Adrenal gland (tissue), 12 donors: ENCODE results near the gene LRRC28. TPM values are rescaled to one million over a fixed set of nuclear protein-coding genes. Genes with fewer than 3 reads are reported as not detected.

Experiments used
- DNase-seq, 7 donors: peaks; one replicate each; pipeline ENCODE4 v3.0.0-alpha.2; 2019 to 2020
- H3K27ac ChIP-seq, 5 donors: fragments of 200-600 bp; sonication (generic) in 4 of 5; 1 replicate in 3 of 5; 2 replicates in 2 of 5; pipeline versions ENCODE4 v1.5.1 to v1.8.0; 2016 to 2020; ENCODE audit warnings: mild to moderate bottlenecking in 1 of 5
- H3K27me3 ChIP-seq: fragments of 200-600 bp; 2 replicates; pipeline ENCODE4 v1.8.0; 2021
- H3K36me3 ChIP-seq, 2 donors: fragments of 200-600 bp; replicated peaks in 1 of 2; 1 replicate in 1 of 2; 2 replicates in 1 of 2; pipeline versions ENCODE4 v1.5.1 to v1.8.0; 2018 to 2022
- H3K4me1 ChIP-seq, 2 donors: fragments of 200-600 bp; replicated peaks in 1 of 2; 1 replicate in 1 of 2; 2 replicates in 1 of 2; pipeline versions ENCODE4 v1.5.1 to v1.8.0; 2018 to 2021
- H3K4me3 ChIP-seq, 4 donors: fragments of 200-600 bp; sonication (generic) in 3 of 4; one replicate each; pipeline ENCODE4 v1.5.1; 2016 to 2018
- H3K9me3 ChIP-seq, 3 donors: fragments of 200-600 bp; sonication (generic) in 1 of 3; replicated peaks in 1 of 3; 1 replicate in 2 of 3; 2 replicates in 1 of 3; pipeline versions ENCODE4 v1.5.1 to v1.8.0; 2016 to 2021
- POLR2A ChIP-seq, 2 donors: fragments of 450-650 bp; IDR thresholded peaks; one replicate each; pipeline ENCODE4 v1.6.1; 2017; ENCODE audit warnings: antibody characterized with exemption in 2 of 2, mild to moderate bottlenecking in 2 of 2, moderate library complexity in 1 of 2
- WGBS, 4 donors: extraction: QIAGEN DNeasy Blood & Tissue Kit in 2 of 4; methylation state at CpG; one replicate each; pipeline versions ENCODE4 v1.1.5 to v1.1.7; 2013 to 2017; 5-methylcytosine and 5-hydroxymethylcytosine counted together
- intact Hi-C, 2 donors: fragments of 100-400 bp; cut with DNase I; formaldehyde crosslinking; loops; one replicate each; pipeline versions ENCODE4 v1.14.1 to v1.15.0; 2022 to 2023
- polyA plus RNA-seq, 3 donors: library from polyadenylated mRNA; stranded (reverse); fragments of 200-250 nt in 2 of 3; fragments of 350-450 nt in 1 of 3; fragmentation: Illumina TruSeq in 1 of 3; extraction: RNeasy Lipid Tissue Mini Kit (QIAGEN cat#74804) in 1 of 3; gene quantifications; one replicate each; pipeline ENCODE4 v1.2.3, GENCODE V29; 2013 to 2014
- total RNA-seq, 9 donors: library from RNA; depleted of rRNA in 4 of 9; stranded (reverse); fragments of >200 nt in 4 of 9; fragments of 120-200 nt in 1 of 9; fragmentation: NEBNext Ultra II Directional in 1 of 9; extraction: Animal tissue kit (Norgen Biotek cat#: 25700) in 1 of 9; gene quantifications; one replicate each; pipeline versions ENCODE4 v1.1.0 to v1.2.4, GENCODE V29; 2013 to 2023
- TF ChIP-seq, protein P1 (sequence below), 6 experiments: fragments of 450-650 bp in 4 of 6; fragments of 200-600 bp in 2 of 6; sonication (generic) in 1 of 6; IDR thresholded peaks; 1 replicate in 5 of 6; 2 replicates in 1 of 6; pipeline versions ENCODE4 v1.5.1 to v1.8.0; 2016 to 2021; ENCODE audit warnings: antibody characterized with exemption in 6 of 6, mild to moderate bottlenecking in 2 of 6, moderate library complexity in 1 of 6
- donor health status: healthy with polysubstance abuse.
- donor health status: Bipolar disorder and iron deficiency.
- donor health status: DM: yes; HTN: yes; CAD: no.
- donor health status: DM: no; HTN: no; CAD: no.
- donor health status: DM: no; HTN: no; CAD: no.
- donor health status: DM: yes; HTN: yes; CAD: no.

The LRRC28 gene
- total and polyA plus RNA-seq, 12 donors = 4.4 to 49.8 (median 22.0) TPM

GRCh38 chr15:99241752-99242151, 9.5 kb upstream of the LRRC28 start:
- intact Hi-C loops = no loop called here
- peak in 5 of 7 donors; percentile 24 to 61 (median 45) for DNase-seq
- 32 to 73% (median 56%) methylated on average over 9 of the region's 9 CpGs for WGBS, 4 donors
- Histone ChIP-seq H3K27me3 (no peaks in the 10 kb centered on the region), H3K4me1 (no peaks in the 10 kb centered on the region), H3K9me3 (no peaks in the 10 kb centered on the region), H3K4me3 (no peak overlapping the region), H3K27ac (no peak overlapping the region), H3K36me3 (peaks cover 0 to 4% of the 10 kb centered on the region in 2 donors)
- TF ChIP-seq, protein P1, sequence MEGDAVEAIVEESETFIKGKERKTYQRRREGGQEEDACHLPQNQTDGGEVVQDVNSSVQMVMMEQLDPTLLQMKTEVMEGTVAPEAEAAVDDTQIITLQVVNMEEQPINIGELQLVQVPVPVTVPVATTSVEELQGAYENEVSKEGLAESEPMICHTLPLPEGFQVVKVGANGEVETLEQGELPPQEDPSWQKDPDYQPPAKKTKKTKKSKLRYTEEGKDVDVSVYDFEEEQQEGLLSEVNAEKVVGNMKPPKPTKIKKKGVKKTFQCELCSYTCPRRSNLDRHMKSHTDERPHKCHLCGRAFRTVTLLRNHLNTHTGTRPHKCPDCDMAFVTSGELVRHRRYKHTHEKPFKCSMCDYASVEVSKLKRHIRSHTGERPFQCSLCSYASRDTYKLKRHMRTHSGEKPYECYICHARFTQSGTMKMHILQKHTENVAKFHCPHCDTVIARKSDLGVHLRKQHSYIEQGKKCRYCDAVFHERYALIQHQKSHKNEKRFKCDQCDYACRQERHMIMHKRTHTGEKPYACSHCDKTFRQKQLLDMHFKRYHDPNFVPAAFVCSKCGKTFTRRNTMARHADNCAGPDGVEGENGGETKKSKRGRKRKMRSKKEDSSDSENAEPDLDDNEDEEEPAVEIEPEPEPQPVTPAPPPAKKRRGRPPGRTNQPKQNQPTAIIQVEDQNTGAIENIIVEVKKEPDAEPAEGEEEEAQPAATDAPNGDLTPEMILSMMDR (IDR thresholded peaks at IDR 0.05) = no peak
- TF ChIP-seq POLR2A (IDR thresholded peaks at IDR 0.05) = no peak

- TF ChIP-seq POLR2A (IDR thresholded peaks at IDR 0.05) = no peak
- TF ChIP-seq, protein P1 (IDR thresholded peaks at IDR 0.05) = no peak
- DNase-seq = no peak
- WGBS, 4 donors = 90 to 97% (median 95%) methylated on average over 4 of the region's 4 CpGs
- Histone ChIP-seq H3K9me3 (no peaks in the 10 kb centered on the region), H3K27ac (no peak overlapping the region), H3K36me3 (no peaks in the 10 kb centered on the region), H3K4me3 (no peak overlapping the region), H3K27me3 (no peaks in the 10 kb centered on the region), H3K4me1 (peaks cover 10 to 15% of the 10 kb centered on the region in 2 donors)
- intact Hi-C loops = no loop called here
These were observed 7.0 kb upstream of the LRRC28 start for GRCh38 chr15:99244306-99244705.

DNA sequence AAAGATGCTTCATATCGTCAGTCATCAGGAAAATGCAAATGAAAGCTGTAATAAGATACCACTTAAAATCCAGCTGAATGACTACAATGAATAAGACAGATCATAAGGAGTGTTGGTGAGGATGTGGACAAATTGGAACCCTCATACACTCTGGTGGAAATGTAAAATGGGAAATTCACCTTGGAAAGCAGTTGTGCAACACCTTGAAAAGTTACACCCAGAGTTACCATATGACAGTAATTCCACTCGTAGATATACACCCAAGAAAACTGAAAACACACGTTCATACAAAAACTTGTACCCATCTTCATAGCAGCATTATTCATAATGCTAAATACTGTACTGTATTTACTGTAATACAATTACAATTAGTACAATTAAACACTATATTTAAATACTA, 4.2 kb upstream of the LRRC28 start:
- Histone ChIP-seq H3K4me3 (no peak overlapping the region), H3K27ac (no peak overlapping the region), H3K36me3 (no peaks in the 10 kb centered on the region), H3K4me1 (peaks cover 17 to 29% of the 10 kb centered on the region in 2 donors), H3K9me3 (no peaks in the 10 kb centered on the region), H3K27me3 (no peaks in the 10 kb centered on the region)
- intact Hi-C loops = no loop called here
- WGBS, 4 donors = 74 to 83% (median 77%) methylated on average over 3 of the region's 3 CpGs
- no peak for DNase-seq
- TF ChIP-seq, protein P1 (IDR thresholded peaks at IDR 0.05) = no peak
- TF ChIP-seq POLR2A (IDR thresholded peaks at IDR 0.05) = no peak

DNA sequence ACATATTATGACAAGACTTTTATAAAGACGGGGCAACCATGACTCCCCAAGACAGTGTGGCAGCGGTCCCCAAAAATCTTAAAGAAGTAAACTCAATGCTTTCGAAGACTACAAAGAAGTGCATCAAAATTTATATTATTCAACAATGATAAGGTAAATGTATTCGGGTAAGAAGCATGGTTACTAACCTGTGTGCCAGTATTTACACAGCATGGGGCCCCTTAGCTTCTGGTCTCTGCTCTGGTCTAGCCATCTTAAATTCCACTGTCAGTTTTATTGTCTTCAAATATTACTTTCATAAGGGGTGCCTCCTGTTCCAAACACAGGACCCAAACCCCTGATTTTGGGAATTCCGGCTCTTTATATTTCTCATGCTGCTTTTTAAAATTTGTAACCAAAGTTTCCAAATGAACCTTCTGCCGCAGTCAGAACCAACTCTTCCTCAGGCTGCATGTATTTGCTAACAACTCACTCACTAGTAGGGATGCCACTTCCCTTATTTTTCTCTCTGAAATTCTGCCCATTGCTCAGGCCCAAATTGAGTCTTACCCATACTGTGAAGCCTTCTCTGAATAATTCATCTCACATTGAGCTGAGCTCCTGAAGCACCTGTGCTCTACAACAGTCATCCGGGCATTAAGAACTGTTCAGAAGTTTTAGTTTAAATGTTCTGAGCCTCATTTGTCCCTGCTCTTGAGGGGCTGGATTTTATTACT, 3.1 kb upstream of the LRRC28 start:
- H3K4me3 ChIP-seq = peak overlapping the region in 1 of 4 donors; percentile 68
- no peak for DNase-seq
- H3K4me1 ChIP-seq = peaks cover 17 to 36% of the 10 kb centered on the region in 2 donors
- intact Hi-C loops = no loop called here
- no peak overlapping the region for H3K27ac ChIP-seq
- H3K27me3 ChIP-seq = no peaks in the 10 kb centered on the region
- 74 to 80% (median 79%) methylated on average over 7 of the region's 7 CpGs for whole genome bisulfite sequencing, 4 donors
- TF ChIP-seq, protein P1 (IDR thresholded peaks at IDR 0.05) = no peak
- TF ChIP-seq POLR2A (IDR thresholded peaks at IDR 0.05) = no peak
- no peaks in the 10 kb centered on the region for H3K9me3 ChIP-seq
- H3K36me3 ChIP-seq = no peaks in the 10 kb centered on the region
